MCF 10A (cell line): ENCODE measurements around the gene IL20. TPM values are rescaled to one million over a fixed set of nuclear protein-coding genes. Genes with fewer than 3 reads are reported as not detected.

Experiments
- BruUV-seq: library from RNA; stranded (reverse); fragments of 400-500 nt; replicated peaks from 2 replicates; lab custom pipeline; 2021; lab: Mats Ljungman, UMichigan
- CTCF ChIA-PET: fragments of 300-600 bp; sonication (Branson Sonifier 250); formaldehyde crosslinking; extraction: SDS; loops from one replicate; lab custom pipeline; 2021; ENCODE audit warnings: antibody characterized with exemption, inconsistent platforms; lab: Yijun Ruan, JAX
- POLR2A ChIA-PET: fragments of 300-600, 350-650 bp; sonication (Branson Sonifier 250); formaldehyde crosslinking; extraction: SDS; loops from one replicate; lab custom pipeline; 2020; ENCODE audit warnings: antibody characterized with exemption, inconsistent platforms; lab: Yijun Ruan, JAX
- DNase-seq: peaks from one replicate; pipeline ENCODE4 v3.0.0-alpha.2; 2018; ENCODE audit not compliant: unreplicated experiment
- H3K27ac Mint-ChIP-seq: one replicate; pipeline ENCODE4 v1.8.0; 2022; ENCODE audit warnings: mild to moderate bottlenecking, low read depth, mixed read lengths; ENCODE audit not compliant: unreplicated experiment
- H3K27me3 Mint-ChIP-seq: one replicate; pipeline ENCODE4 v1.8.0; 2022; ENCODE audit warnings: mixed read lengths; ENCODE audit not compliant: insufficient read depth, unreplicated experiment
- H3K36me3 Mint-ChIP-seq: one replicate; pipeline ENCODE4 v1.8.0; 2022; ENCODE audit warnings: mild to moderate bottlenecking, moderate library complexity, mixed read lengths; ENCODE audit not compliant: insufficient read depth, unreplicated experiment
- H3K4me1 Mint-ChIP-seq: one replicate; pipeline ENCODE4 v1.8.0; 2022; ENCODE audit warnings: mixed read lengths; ENCODE audit not compliant: insufficient read depth, unreplicated experiment
- H3K4me3 Mint-ChIP-seq: one replicate; pipeline ENCODE4 v1.8.0; 2022; ENCODE audit warnings: mild to moderate bottlenecking, moderate library complexity, mixed read lengths; ENCODE audit not compliant: unreplicated experiment
- H3K9me3 Mint-ChIP-seq: one replicate; pipeline ENCODE4 v1.8.0; 2022; ENCODE audit warnings: mixed read lengths; ENCODE audit not compliant: unreplicated experiment
- intact Hi-C: fragments of 100-400 bp; cut with micrococcal nuclease; formaldehyde crosslinking; loops from 2 replicates; pipeline ENCODE4 v1.14.1; 2022
- total RNA-seq: library from RNA; stranded (reverse); gene quantifications from 2 replicates; pipeline ENCODE4 v1.2.3, GENCODE V29; 2022
- TF ChIP-seq, protein P1 (sequence below): fragments of 200-600 bp; IDR thresholded peaks from one replicate; pipeline ENCODE4 v1.8.0; 2022; ENCODE audit warnings: antibody characterized with exemption, mild to moderate bottlenecking; ENCODE audit not compliant: unreplicated experiment

The IL20 gene
- total RNA-seq, 1 experiment from 2014 or later = not detected

DNA sequence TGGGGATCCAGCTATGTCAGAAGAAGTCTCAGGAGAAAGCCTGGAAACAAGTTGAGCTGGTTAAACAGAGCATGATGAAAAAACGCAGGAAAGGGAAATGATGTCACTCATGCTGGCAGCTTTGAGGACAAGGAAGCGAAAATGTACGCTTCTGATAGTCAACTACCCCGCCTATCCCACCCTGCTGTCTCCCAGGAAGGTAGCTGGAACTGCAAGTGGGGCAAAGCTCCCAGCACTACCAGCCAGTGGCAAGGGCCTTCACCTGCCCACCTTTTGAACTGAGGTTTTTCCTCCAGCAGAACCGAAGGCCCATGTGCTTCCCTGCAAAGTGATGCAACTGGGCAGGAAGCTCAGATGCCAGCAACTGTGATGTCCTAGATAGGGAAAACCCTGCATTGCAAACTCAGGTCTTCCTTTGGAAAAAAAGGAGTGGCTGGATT is 6.3 kb upstream of the IL20 start:
- POLR2A ChIA-PET = interaction anchor here (1.0 to 2.2 kb wide), 4 partner anchors 9 to 50 kb away, joined by 3 to 10 read pairs (median 4); no protein-coding TSS in a partner anchor
- intact Hi-C loops = no loop called here
- no TSS peak for BruUV-seq
- no peak overlapping the region for H3K27ac Mint-ChIP-seq
- DNase-seq = no peak
- TF ChIP-seq, protein P1, sequence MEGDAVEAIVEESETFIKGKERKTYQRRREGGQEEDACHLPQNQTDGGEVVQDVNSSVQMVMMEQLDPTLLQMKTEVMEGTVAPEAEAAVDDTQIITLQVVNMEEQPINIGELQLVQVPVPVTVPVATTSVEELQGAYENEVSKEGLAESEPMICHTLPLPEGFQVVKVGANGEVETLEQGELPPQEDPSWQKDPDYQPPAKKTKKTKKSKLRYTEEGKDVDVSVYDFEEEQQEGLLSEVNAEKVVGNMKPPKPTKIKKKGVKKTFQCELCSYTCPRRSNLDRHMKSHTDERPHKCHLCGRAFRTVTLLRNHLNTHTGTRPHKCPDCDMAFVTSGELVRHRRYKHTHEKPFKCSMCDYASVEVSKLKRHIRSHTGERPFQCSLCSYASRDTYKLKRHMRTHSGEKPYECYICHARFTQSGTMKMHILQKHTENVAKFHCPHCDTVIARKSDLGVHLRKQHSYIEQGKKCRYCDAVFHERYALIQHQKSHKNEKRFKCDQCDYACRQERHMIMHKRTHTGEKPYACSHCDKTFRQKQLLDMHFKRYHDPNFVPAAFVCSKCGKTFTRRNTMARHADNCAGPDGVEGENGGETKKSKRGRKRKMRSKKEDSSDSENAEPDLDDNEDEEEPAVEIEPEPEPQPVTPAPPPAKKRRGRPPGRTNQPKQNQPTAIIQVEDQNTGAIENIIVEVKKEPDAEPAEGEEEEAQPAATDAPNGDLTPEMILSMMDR = no peak
- no peaks in the 10 kb centered on the region for H3K4me1 Mint-ChIP-seq
- H3K36me3 Mint-ChIP-seq = no peaks in the 10 kb centered on the region
- CTCF ChIA-PET = interaction anchor here (0.6 to 7.6 kb wide), 17 partner anchors 11 to 368 kb away, joined by 3 to 89 read pairs (median 3); no protein-coding TSS in a partner anchor
- no peak overlapping the region for H3K4me3 Mint-ChIP-seq
- no peaks in the 10 kb centered on the region for H3K9me3 Mint-ChIP-seq
- peaks cover 18% of the 10 kb centered on the region for H3K27me3 Mint-ChIP-seq

DNA sequence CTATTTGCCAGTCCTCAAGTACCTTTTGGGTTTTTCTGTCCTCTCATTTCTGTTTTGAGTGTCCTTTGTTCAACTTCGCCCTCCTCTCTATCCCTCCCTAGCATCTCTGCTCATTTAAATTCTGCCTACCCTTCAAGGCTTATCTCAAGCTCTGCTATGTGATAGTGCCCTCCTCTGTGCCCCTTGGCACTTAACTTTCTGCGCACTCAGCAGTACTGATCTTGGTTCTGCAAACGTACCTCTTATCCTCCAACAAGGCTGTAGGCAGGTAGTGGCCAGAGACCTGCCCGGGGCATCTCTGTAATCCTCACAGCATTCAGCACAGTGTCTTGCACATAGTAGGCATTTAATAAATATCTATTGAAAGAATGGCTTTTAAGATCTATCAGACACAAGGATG is 5.3 kb upstream of the IL20 start:
- Mint-ChIP-seq H3K27ac (no peak overlapping the region), H3K36me3 (no peaks in the 10 kb centered on the region), H3K27me3 (peaks cover 18% of the 10 kb centered on the region), H3K4me3 (no peak overlapping the region), H3K9me3 (no peaks in the 10 kb centered on the region), H3K4me1 (peaks cover 6% of the 10 kb centered on the region)
- intact Hi-C loops = no loop called here
- ChIA-PET POLR2A (interaction anchor here (1.1 to 2.2 kb wide), 3 partner anchors 8 to 49 kb away, joined by 3 to 10 read pairs (median 5); no protein-coding TSS in a partner anchor), CTCF (interaction anchor here (0.6 to 7.6 kb wide), 6 partner anchors 21 to 897 kb away, joined by 3 to 89 read pairs (median 18); no protein-coding TSS in a partner anchor)
- DNase-seq = no peak
- BruUV-seq = no TSS peak
- TF ChIP-seq, protein P1 = no peak

DNA sequence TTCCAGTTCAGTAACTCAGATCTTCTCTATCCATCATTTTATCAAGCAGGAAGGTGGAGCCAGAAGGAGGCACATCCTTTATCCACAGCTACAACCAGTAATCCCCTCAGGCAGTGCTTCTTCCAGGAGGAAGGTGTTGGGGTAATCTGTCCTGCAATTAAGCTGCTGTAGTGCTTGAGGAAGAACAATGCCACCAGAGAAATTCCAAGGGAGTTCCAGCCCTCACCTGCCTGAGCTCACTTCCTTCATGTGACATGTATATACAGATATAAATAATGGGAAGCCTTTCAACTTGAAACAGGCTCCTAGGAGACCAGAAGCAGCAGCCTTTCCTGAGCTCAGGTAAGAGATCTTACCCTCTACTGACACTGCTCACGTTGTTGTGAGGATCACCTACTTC is 2.2 kb upstream of the IL20 start:
- Mint-ChIP-seq H3K4me1 (peaks cover 32% of the 10 kb centered on the region), H3K27ac (no peak overlapping the region), H3K4me3 (no peak overlapping the region), H3K27me3 (peaks cover 18% of the 10 kb centered on the region), H3K9me3 (no peaks in the 10 kb centered on the region), H3K36me3 (no peaks in the 10 kb centered on the region)
- no TSS peak for BruUV-seq
- TF ChIP-seq, protein P1 = no peak
- DNase-seq = no peak
- POLR2A ChIA-PET = interaction anchor here (1.0 to 3.7 kb wide), 3 partner anchors 25 to 46 kb away, joined by 3 to 30 read pairs (median 4); no protein-coding TSS in a partner anchor
- intact Hi-C loops = loop anchor here (2.0 kb wide), 1 partner anchor 216 kb away; no protein-coding TSS in a partner anchor
- CTCF ChIA-PET = interaction anchor here (0.6 to 7.6 kb wide), 11 partner anchors 10 to 795 kb away, joined by 3 to 89 read pairs (median 21); partner anchors contain the start of gene IL24

DNA sequence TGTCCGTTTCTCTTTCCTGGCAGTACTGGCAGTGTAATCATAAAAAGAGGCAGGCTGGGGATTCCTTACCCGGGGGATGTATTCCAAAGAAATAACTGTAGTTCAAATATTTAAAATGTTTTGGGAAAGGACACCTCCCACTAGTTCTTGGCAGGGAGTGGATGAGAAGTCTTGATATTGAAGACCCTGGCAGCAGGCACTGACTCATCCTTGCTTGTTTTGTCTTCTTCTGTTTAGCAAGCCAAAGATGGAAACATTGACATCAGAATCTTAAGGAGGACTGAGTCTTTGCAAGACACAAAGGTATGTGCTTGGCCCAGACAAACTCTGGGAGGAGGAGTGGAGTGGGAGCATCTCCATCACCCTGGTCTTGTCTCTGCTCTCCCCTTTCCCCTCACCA is 639 bp downstream of the IL20 start:
- DNase-seq = peak; percentile 51
- no peak overlapping the region for H3K27ac Mint-ChIP-seq
- TF ChIP-seq, protein P1 = no peak
- ChIA-PET CTCF (interaction anchor here (0.5 to 7.6 kb wide), 17 partner anchors 11 to 277 kb away, joined by 3 to 89 read pairs (median 16); partner anchors contain the start of gene IL24), POLR2A (interaction anchor here (1.2 to 3.8 kb wide), 8 partner anchors 17 to 43 kb away, joined by 3 to 38 read pairs (median 9); no protein-coding TSS in a partner anchor)
- intact Hi-C loops = no loop called here
- H3K36me3 Mint-ChIP-seq = no peaks in the 10 kb centered on the region
- BruUV-seq = no TSS peak
- H3K4me3 Mint-ChIP-seq = no peak overlapping the region
- peaks cover 8% of the 10 kb centered on the region for H3K27me3 Mint-ChIP-seq
- peaks cover 32% of the 10 kb centered on the region for H3K4me1 Mint-ChIP-seq
- H3K9me3 Mint-ChIP-seq = no peaks in the 10 kb centered on the region
